Measurements from ENCODE around the gene FOXN1. TPM values are rescaled to one million over a fixed set of nuclear protein-coding genes. Genes with fewer than 3 reads are reported as not detected.

FOXN1 gene
- total and polyA plus RNA-seq, 2 of the 4 experiments (the other 2 are of a cell fraction), result not detected

- ATAC-seq (ENCODE audit: low read depth) (no peak), DNase-seq (no peak)
- Histone ChIP-seq H2BK20ac (ENCODE audit: low read depth, low read length) (no peak overlapping the region), H3K4me1 (ENCODE audit: control insufficient read depth, insufficient read depth, low read length) (no peaks in the 10 kb centered on the region), H2BK15ac (ENCODE audit: low read depth, low read length) (no peak overlapping the region), H4K91ac (ENCODE audit: insufficient read depth, low read depth, low read length) (no peak overlapping the region), H3K36me3 (ENCODE audit: control insufficient read depth, insufficient read depth, low read length) (peaks cover 29% of the 10 kb centered on the region), H4K20me1 (ENCODE audit: insufficient read depth, low read length) (no peaks in the 10 kb centered on the region), H2AFZ (replicated peaks; ENCODE audit: low read length, poor library complexity) (no peak overlapping the region), H2BK5ac (ENCODE audit: low read depth, low read length, poor library complexity, severe bottlenecking) (no peak overlapping the region), H3K4me3 (ENCODE audit: insufficient read depth, low read depth, low read length) (no peak overlapping the region), H4K8ac (ENCODE audit: low read depth in 2 of 2, low read length in 2 of 2) (no peak overlapping the region), H3K23ac (ENCODE audit: low read depth, low read length) (no peak overlapping the region), H3K79me1 (ENCODE audit: low read depth in 1 of 2, low read length in 2 of 2) (peaks cover 5 to 20% of the 10 kb centered on the region in 2 experiments; a peak in 3 of 4 replicates), H2BK120ac (ENCODE audit: low read depth, low read length) (no peak overlapping the region), H3K9ac (ENCODE audit: low read depth, low read length) (no peak overlapping the region), H3K9me3 (ENCODE audit: control insufficient read depth, insufficient read depth, low read length) (no peaks in the 10 kb centered on the region), H3K18ac (ENCODE audit: low read depth, low read length) (no peak overlapping the region), H3K56ac (ENCODE audit: extremely low read depth, insufficient read depth, low read length) (no peak overlapping the region), H3K27ac (ENCODE audit: insufficient read depth, low read length) (no peak overlapping the region), H3K9me1 (ENCODE audit: insufficient read depth, low read length) (peaks cover 3% of the 10 kb centered on the region; the same call in 1 of the 2 replicates), H3K4ac (ENCODE audit: low read depth, low read length) (no peak overlapping the region), H3K14ac (replicated peaks; ENCODE audit: low read depth, low read length) (no peak overlapping the region), H2AK9ac (replicated peaks; ENCODE audit: low read depth, low read length, poor library complexity) (no peak overlapping the region), H2AK5ac (ENCODE audit: low read depth, low read length) (no peak overlapping the region), H4K5ac (ENCODE audit: low read depth, low read length) (no peak overlapping the region), H3K4me2 (ENCODE audit: low read depth, low read length) (no peak overlapping the region), H3K27me3 (ENCODE audit: control insufficient read depth, insufficient read depth, low read length) (no peaks in the 10 kb centered on the region)
- POLR2A ChIA-PET (ENCODE audit: unreplicated experiment), result no interaction called here
- intact Hi-C loops (cut with micrococcal nuclease), result no loop called here
- TF ChIP-seq ELK1 (IDR thresholded peaks at IDR 0.05; ENCODE audit: borderline replicate concordance, low read depth, low read length) (no peak), NFE2L2 (IDR thresholded peaks at IDR 0.05; ENCODE audit: low read depth, low read length) (no peak), MAFK (IDR thresholded peaks at IDR 0.05; ENCODE audit: low read depth, low read length) (no peak), MAZ (IDR thresholded peaks at IDR 0.05; ENCODE audit: borderline replicate concordance, low read depth, low read length) (no peak), POLR2A (IDR thresholded peaks at IDR 0.05; ENCODE audit: low read depth, low read length) (no peak), CHD1 (IDR thresholded peaks at IDR 0.05; ENCODE audit: low read depth, low read length) (no peak)
- no TSS peak for BruUV-seq (replicated peaks)
- CTCF ChIA-PET, result interaction anchor here (1.6 kb wide), 1 partner anchor 13 kb away, joined by 3 read pairs; no protein-coding TSS in a partner anchor
- dilution Hi-C loops (cut with HindIII; ENCODE audit: low sequenced_read_pairs, unreplicated experiment), result no loop called here
- 71% methylated on average over 2 of the region's 3 CpGs; no CpG with 5 or more reads in 1 of the 2 experiments for WGBS, 2 experiments (ENCODE audit: extremely low coverage in 2 of 2, insufficient read length in 1 of 2)
- in situ Hi-C loops (cut with MboI; ENCODE audit: low sequenced_read_pairs), result no loop called here
These were observed 78.3 kb downstream of the FOXN1 start for GRCh38 chr17:28584434-28584833.
